SKM-1 (cell line): ENCODE data around the gene EFTUD2.
"Not testable (repeated sequence)": the region's sequence is repeated elsewhere in the genome, so short reads cannot be mapped to it uniquely, and the experiment has no call there.

Experiments
- DNase-seq: peaks from one replicate; lab custom pipeline; 2025; ENCODE audit not compliant: unreplicated experiment; lab: John Stamatoyannopoulos, UW

EFTUD2 gene

DNA sequence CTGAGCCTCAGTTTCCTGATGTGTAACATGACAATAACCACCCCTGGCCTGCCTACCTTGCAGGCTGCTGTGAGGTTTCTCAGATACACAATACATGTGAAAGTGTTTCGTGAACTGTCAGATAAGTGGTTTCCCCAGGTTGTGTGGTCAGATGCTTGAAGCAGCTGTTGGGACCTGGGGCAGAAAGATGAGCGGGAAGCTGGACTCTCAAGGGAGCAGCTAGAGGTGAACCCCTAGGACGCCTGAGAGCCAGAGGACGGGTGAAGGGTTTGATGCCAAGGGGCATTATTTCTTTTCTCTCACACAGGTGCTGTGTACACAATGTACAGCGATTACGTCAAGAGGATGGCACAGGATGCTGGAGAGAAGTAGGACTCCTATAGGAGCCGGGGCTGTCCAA, 49.2 kb downstream of the EFTUD2 start:
- DNase-seq, result no peak

DNA sequence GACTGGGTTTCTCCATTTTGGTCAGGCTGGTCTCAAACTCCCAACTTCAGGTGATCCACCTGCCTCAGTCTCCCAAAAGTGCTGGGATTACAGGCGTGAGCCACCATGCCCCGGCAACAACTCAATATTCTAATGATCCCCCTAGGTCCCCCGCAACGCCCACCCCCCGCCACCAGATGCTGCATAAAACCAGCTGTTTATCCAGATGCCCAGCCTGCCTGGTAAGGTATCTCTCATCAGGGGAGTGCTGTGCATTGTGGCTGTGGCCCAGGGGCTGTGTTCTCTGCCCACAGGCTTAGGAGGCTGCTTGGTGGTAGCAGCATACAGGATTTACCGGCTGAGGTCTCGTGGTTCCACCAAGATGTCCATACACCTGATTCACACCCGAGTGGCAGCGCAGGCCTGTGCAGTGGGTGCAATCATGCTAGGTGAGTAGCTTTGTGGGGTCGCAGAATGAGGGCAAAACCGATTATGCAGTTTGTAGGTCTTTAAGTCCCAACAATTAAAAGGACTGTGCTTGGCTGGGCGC, 50.2 kb downstream of the EFTUD2 start:
- no peak for DNase-seq

DNA sequence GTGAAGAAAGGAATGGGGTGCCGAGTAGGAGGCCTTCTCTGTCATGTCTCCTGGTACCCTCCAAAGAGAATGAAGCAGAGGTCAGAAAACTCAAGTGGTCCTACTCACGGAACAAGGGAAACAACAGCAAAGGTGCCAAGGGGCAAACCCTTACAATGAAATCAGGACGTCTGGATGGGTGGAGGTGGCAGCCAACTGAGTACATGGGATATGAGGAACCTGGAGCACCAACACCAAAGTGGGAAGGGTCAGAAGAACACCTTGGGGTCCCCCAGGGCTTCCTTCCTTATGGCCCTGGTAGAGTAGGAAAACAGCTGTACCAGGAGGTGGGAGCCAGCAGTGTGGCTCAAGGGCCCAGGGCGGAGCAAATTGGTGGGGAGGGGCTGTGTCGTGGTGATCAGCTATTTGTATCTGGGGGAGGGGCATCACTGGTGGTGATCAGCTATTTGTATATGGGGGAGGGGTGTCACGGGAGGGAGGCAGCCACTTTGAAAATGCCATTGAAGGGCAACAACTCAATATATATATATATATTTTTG, 50.9 kb downstream of the EFTUD2 start:
- no peak for DNase-seq

DNA sequence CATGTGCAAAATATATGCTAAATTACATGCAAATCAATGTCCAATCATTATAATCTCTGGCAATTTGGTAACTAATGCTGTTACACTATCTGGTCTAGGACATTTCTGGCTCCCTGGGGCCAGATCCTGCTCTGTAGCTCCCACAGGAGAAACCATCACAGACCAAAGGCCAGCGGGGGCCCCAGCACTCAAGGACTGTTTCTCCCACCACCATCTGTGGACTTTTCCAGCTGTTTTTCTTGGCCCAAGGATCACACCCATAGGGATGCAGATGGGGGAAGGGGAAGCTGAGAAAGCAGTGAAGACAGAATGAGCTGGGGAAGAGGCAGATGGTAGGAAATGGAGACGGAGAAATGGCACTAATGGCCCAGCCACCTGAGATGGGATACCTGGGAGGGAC, 51.7 kb downstream of the EFTUD2 start, which contains the start of gene HIGD1B:
Gene HIGD1B (plus strand): TSS at position 298 of the 400 bp plus-strand sequence. CDS start 270 bp downstream, outside the sequence.
- no peak for DNase-seq

DNA sequence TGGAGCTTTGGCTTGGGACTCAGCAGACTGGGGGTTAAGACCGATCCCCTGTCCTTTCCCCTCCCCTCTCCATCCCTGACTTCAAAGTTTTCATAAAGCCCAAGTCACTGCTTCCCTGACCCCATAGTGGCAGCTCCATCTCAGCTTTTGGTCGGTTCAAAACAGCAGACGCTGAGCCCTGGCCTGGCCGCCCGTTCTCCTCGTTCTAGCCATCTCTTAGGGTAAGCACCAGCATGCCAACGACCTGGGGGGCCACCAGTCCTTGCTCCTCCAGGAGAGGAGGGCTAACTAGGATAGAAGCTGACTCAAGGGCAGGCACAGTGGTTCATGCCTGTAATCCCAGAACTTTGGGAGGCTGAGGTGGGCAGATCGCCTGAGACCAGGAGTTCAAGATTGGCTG, 53.0 kb downstream of the EFTUD2 start:
- DNase-seq, result no peak

DNA sequence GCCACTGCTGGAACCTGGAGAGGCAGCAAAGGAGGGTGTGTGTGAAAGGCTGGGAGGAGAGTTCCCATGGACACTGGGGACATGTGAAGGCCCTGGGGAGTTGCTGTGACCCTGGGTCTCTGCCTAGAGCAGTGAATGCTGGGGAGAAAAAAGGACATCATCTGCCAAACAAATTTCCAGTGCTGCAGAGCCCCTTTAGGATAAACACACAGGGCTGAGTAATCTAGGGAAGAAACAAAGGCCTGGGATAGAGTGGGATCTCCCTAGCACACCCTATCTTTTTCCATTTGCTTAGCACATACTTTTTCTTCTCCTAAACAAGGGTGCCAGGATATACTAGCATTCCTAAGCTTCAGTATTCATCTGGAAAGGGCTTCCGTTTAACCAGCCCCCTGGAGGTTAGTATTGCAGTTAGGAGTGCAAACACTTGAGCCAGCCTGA, 54.8 kb downstream of the EFTUD2 start:
- no peak for DNase-seq

DNA sequence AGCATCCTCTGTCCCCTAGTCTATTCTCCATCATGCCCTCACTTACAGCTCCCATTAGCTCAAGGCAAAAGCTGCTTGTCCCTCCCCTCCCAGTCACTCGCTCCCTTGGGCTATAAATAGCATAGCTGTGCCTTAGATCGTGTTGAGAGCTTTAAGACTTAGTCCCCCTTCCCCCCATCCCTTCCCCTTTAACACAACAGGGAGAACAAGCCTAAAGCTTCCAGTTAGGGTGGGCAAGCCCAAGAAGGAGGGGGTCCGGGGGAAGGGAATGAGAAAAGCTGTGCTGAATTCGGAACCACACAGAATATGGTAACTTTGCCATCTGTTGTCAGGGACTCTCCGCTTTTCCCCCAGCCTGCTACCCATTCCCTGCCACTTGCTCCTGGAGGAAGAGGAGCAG, 56.5 kb downstream of the EFTUD2 start:
- DNase-seq, result no peak

DNA sequence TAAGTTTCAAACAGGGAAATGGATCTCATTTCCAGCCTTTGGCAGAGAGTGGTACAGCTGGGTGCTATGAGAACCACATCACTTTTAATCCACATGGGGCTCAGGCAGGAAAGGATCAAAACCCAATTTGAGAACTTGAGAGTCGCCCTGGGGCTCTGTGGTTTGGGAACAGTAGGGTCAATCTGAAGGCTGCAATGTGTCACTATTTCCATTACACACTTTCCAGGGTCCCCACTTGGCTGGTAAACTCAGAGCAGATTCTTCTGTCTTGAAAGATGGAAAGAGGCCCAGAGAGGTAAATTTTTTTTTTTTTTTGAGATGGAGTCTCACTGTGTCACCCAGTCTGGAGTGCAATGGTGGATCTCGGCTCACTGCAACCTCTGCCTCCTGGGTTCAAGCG, 58.3 kb downstream of the EFTUD2 start:
- no peak for DNase-seq

DNA sequence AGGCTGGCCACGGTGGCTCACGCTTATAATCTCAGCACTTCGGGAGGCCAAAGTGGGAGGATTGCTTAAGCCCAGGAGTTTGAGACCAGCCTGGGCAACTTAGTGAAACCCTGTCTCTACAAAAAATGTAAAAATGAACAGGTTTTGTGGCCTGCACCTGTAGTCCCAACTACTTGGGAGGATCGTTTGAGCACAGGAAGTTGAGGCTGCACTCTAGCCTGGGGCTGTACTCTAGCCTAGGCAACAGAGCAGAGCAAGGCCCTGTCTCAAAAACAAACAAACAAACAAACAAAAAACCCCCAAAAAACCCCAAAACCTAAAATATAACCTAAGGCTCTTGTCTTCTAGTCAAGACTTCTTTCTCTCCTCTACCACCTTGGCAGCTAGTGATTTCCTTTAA, 59.0 kb downstream of the EFTUD2 start:
- no peak for DNase-seq

DNA sequence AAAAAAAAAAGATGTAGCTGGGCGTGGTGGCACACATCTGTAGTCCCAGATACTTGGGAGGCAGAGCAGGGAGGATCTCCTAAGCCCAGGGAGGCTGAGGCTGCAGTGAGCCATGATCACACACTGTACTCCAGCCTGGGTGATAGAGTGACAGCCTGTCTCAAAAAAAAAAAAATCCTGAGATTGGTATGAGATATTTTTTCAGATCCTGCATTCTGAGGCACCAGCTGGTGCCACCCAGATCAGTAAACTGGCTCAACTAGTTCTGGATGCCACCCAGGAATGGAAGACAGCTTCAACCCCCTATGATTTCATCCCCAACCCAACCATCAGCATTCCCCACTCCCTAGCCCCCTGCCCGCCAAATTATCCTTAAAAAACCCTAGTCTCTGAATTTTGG, 62.0 kb downstream of the EFTUD2 start:
- no peak for DNase-seq

DNA sequence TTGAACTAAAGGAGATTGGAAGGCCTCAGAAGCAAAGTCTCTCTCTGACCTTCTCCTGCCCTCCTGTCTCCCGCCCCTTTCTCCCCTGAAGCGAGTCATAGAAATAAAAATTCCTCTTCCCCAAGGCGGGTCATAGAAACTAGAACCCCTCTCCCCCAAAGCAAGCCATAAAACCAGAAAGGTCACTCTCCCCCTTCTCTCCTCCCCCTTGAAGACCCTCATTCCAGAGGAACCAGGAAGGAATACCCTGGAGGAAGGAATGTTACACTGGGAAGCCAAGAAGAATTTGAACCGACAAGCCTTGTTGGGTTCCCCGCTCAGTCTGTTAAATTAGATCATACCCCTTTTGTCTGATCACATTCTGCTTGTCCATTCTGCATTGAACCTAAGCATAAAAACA, 66.4 kb downstream of the EFTUD2 start:
- no peak for DNase-seq

DNA sequence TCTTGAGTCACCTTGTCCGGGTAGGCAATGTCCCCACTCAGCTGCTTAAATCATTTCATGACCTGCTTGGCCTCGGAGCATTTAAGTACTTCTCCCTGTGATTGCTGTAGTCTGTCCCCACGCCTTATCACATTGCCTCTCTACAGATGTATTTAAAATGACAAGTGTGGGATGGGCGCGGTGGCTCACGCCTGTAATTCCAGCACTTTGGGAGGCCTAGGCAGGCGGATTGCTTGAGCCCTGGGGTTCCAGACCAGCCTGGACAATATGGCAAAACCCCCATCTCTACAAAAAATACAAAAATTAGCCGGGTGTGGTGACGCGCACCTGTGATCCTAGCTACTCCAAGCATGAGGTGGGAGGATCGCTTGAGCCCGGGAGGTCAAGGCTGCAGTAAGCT, 67.9 kb downstream of the EFTUD2 start:
- DNase-seq, result no peak

DNA sequence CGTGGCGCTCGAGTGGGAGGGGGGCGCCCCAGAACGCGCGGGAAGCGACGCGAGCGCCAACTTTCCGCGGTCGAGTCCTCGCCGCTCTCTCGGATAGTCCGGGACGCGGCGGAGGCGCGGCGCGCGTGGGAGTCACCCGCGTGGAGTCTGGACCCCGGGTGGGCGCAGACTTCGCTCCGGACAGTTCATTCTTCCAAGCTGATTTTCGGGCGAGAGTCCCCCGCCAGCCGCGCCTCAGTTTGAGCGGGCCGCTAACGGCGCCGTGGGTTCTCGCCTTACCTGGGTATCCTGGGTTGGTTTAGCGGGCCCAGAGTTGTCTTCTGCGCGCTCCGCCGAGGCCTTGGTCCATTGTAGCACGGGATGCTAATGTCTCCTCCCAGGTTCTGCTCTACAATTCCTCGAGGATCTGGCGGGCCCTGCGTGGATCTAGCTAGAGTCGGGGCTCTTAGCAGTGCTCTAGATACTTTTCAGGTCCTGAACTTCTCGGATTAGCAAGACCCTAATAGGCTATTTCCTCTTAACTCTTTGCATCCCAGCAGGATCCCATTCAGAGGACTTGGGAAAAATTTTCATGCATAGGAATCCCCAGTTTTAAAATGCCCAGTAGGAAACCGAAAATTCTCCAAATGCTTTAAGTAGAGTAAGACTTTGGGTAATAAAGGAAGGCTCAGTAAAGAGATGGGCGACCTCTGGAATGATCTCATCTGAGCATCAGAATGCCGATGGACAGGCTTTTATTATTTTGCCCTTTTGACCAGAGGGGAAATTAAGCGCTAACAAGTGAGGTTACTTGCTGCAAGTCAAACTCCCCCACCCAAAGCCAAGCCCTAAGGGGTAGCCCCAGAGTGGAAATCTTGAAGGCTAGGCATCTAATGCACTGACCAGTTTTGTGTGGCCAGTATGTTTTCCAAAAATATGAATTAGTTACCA, 68.6 kb downstream of the EFTUD2 start:
- no peak for DNase-seq

DNA sequence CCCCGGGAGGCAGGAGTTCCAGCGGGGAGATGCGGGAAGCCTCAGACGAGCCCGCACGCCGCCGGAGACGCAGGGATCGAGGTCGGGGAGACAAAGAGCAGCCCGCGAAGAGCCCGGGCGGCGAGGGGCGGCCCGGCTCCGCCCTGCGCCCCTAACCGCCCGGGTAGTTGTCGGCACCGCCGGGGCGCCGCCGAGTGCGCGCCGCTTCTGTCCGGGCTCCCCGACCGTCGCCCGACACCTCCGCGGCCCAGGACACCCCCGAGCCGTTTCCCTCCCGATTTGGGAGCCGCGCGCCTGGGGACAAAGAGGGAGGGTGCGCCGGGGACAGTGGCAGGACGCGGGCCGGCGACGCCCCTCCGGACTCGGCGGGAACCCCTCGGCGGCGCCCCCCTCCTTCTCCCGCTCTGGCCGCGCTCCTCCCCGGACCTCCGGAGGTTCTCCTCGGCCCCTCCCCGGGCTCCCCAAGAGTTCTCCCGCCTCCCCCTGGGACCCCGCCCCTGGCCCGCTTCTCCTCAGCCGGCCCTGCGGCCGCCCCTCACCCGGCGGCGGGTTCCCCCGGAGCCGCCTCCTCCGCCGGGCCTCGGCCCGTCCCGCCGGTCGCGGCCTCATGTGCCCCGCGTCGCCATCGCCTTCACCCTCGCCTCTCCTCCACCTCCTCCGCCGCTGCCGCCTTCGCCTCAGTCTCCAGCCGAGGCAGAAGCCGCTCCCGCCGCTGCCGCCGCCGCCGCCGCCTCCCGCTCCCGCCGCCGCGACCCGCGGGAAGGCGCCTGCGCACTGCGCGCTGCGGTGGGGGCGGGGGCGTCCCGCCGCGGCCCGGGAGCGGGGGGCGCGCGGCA, 69.5 kb downstream of the EFTUD2 start, which contains the start of gene GJC1:
Gene GJC1 (minus strand): TSS at position 765 of the 836 bp plus-strand sequence. CDS start 24,470 bp downstream, outside the sequence.
- DNase-seq, result no peak

DNA sequence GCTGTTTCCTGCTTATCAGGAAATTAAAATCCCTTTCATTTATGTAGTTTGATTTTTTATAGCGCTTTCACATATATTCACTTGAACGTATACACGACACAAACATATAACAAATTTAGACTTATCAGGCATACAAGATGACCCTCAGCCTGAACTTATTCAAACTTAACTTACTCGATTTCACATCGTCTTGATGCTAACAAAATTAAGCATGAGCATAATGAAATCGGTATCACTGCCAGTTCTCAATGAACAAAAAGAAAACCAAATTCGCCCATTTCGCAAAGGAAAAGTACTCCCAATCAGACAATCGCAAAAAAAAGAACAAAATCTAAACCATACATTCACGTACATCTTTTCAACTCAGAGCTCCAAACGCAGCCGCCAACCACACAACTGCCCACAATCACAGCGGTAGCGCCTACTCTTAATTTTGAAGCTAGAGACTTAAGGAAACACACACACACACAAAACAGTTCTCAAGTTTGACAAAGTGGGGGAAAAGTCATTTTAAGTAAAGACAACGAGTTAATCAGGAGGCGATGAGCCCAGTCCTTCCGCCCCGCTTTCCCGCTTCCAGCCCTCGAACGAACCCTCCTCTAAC, 70.2 kb downstream of the EFTUD2 start:
- no peak for DNase-seq

DNA sequence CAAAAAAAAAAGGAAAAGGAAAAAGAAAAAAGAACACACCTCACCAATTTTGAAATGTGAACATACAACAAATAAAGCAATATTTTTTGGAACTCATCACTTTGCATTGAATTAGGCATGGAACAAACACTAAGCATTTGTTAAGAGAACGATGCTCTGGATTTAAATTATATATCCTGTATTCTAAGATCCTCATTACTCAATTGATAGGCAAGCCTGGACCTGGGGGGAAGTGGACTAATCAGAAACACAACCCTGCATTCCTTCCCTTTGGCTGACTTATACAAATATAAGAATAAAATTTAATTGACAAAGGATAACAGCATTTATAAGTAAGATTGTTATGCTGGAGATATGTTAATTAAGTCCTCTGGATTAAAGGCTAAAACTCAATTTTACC, 71.4 kb downstream of the EFTUD2 start:
- no peak for DNase-seq

DNA sequence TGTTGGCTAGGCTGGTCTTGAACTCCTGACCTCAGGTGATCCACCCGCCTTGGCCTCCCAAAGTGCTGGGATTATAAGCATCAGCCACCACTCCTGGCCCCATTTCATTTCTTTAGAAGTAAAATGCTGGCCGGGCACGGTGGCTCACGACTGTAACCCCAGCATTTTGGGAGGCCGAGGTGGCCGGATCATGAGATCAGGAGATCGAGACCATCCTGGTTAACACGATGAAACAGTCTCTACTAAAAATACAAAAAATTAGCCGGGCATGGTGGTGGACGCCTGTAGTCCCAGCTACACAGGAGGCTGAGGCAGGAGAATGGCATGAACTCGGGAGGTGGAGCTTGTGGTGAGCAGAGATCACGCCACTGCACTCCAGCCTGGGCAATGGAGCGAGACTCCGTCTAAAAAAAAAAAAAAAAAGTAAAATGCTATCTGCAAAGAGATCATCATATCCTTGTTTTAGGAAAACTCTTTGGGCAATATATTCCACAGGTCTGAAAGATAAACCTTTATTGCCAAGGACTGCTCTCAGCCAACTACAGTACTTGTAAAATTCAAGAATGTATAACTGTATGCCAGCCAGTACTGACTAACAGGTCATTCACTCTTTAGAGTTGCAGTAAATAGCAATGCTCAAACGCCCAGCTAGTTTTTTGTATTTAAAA, 73.0 kb downstream of the EFTUD2 start:
- no peak for DNase-seq

DNA sequence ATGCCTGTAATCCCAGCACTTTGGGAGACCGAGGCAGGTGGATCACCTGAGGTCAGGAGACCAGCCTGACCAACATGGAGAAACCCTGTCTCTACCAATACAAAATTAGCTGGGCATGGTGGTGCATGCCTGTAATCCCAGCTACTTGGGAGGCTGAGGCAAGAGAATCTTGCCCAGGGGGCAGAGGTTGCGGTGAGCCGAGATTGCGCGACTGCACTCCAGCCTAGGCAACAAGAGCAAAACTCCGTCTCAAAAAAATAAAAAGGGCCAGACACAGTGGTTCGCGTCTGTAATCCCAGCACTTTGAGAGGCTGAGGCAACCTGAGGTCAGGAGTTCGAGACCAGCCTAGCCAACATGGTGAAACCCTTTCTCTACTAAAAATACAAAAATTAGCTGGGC, 74.0 kb downstream of the EFTUD2 start:
- DNase-seq, result not testable (repeated sequence)

DNA sequence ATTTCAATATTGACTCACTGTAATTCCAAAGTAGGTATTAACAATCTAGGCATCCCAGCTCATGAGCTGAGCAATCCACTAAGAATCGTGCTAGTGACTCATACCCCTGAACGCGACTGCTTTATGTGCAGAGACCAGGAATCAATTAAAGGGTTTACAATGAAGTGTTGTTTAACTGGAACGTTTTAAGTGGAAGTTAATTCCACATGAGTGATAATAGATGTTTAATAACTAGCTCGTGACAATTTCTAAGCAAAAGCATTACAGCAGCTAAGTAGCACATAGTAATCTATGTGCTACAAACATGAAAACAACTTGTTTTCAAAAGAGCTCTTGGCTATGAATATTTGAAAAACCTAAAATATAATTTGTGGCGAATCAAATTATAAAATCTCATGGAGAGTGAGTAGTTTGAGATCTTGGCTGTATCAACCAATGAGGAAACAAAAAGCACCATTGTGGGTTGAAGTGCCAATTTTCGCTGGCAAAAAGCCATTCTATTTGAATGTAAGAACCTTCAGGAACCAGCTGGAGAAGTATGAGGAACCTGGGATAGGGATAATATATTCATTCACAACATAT, 78.5 kb downstream of the EFTUD2 start:
- no peak for DNase-seq

DNA sequence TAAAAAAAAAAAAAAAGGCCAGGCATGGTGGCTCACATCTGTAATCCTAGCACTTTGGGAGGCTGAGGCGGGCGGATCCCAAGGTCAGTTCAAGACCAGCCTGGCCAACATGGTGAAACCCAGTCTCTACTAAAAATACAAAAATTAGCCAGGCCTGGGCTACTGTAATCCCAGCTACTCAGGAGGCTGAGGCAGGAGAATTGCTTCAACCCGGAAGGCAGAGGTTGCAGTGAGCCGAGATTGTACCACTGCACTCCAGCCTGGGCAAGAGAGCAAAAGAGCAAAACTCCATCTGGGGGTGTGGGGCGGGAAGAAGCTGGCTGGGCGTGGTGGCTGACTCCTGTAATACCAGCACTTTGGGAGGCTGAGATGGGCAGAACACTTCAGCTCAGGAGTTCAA, 80.7 kb downstream of the EFTUD2 start:
- DNase-seq, result not testable (repeated sequence)
